Hepatocyte (in vitro differentiated cells): Measurements from ENCODE around the gene CD36. TPM values are rescaled to one million over a fixed set of nuclear protein-coding genes. Genes with fewer than 3 reads are reported as not detected.

Experiments used
- DNase-seq: peaks from one replicate; pipeline ENCODE4 v3.0.0-alpha.2; 2016; ENCODE audit warnings: low spot score
- H2AFZ ChIP-seq: fragments of 200-600 bp; sonication (generic); 2 replicates; pipeline ENCODE4 v1.6.0; 2016; ENCODE audit warnings: antibody characterized with exemption, mild to moderate bottlenecking
- H3K27ac ChIP-seq: fragments of 200-600 bp; sonication (generic); 2 replicates; pipeline ENCODE4 v1.5.1; 2016; ENCODE audit warnings: mild to moderate bottlenecking
- H3K27me3 ChIP-seq: fragments of 200-600 bp; sonication (generic); 2 replicates; pipeline ENCODE4 v1.6.1; 2016
- H3K36me3 ChIP-seq: fragments of 200-600 bp; sonication (generic); replicated peaks from 2 replicates; pipeline ENCODE4 v1.5.1; 2016; ENCODE audit warnings: low read depth; ENCODE audit not compliant: insufficient read depth
- H3K4me1 ChIP-seq: fragments of 200-600 bp; sonication (generic); 2 replicates; pipeline ENCODE4 v1.5.1; 2016; ENCODE audit warnings: mild to moderate bottlenecking, moderate library complexity; ENCODE audit not compliant: insufficient read depth
- H3K4me2 ChIP-seq: fragments of 200-600 bp; sonication (generic); 2 replicates; pipeline ENCODE4 v1.6.0; 2016
- H3K4me3 ChIP-seq: fragments of 200-600 bp; sonication (generic); 2 replicates; pipeline ENCODE4 v1.5.1; 2016; ENCODE audit warnings: mild to moderate bottlenecking
- H3K79me2 ChIP-seq: fragments of 200-600 bp; sonication (generic); 2 replicates; pipeline ENCODE4 v1.6.0; 2017; ENCODE audit warnings: mild to moderate bottlenecking
- H3K9me2 ChIP-seq: fragments of 200-600 bp; sonication (generic); replicated peaks from 2 replicates; pipeline ENCODE4 v1.6.0; 2017; ENCODE audit warnings: mild to moderate bottlenecking; ENCODE audit not compliant: insufficient read depth
- H3K9me3 ChIP-seq: fragments of 200-600 bp; sonication (generic); 2 replicates; pipeline ENCODE4 v1.5.1; 2016; ENCODE audit warnings: low read depth, mild to moderate bottlenecking
- H4K20me1 ChIP-seq: fragments of 200-600 bp; sonication (generic); 2 replicates; pipeline ENCODE4 v1.6.0; 2016; ENCODE audit warnings: mild to moderate bottlenecking; ENCODE audit not compliant: insufficient read depth, poor library complexity, severe bottlenecking
- CTCF ChIP-seq: fragments of 200-600 bp; sonication (generic); IDR thresholded peaks from 2 replicates; pipeline ENCODE4 v1.5.1; 2016; ENCODE audit warnings: antibody characterized with exemption, mild to moderate bottlenecking; ENCODE audit not compliant: poor library complexity
- EZH2 ChIP-seq: fragments of 200-600 bp; sonication (generic); IDR thresholded peaks from 2 replicates; pipeline ENCODE4 v1.6.1; 2016; ENCODE audit warnings: antibody characterized with exemption, mild to moderate bottlenecking, borderline replicate concordance
- EZH2phosphoT487 ChIP-seq: fragments of 200-600 bp; sonication (generic); IDR thresholded peaks from one replicate; pipeline ENCODE4 v1.6.1; 2018; ENCODE audit warnings: antibody characterized with exemption, mild to moderate bottlenecking, low read depth, moderate library complexity; ENCODE audit not compliant: unreplicated experiment, severe bottlenecking
- WGBS: methylation state at CpG from one replicate; pipeline ENCODE4 v1.1.6; 2016; ENCODE audit warnings: low lambda C conversion rate; ENCODE audit errors: missing lambda C conversion rate; 5-methylcytosine and 5-hydroxymethylcytosine counted together
- polyA plus RNA-seq: library from polyadenylated mRNA; unstranded; fragments of >200 nt; fragmentation: Nextera tagmentation; extraction: Ambion mirVana; gene quantifications from 2 replicates; pipeline ENCODE4 v1.2.1, GENCODE V29; 2016
- total RNA-seq: library from RNA; depleted of rRNA; stranded (reverse); fragments of >200 nt; gene quantifications from 2 replicates; pipeline ENCODE4 v1.2.3, GENCODE V29; 2014

The CD36 gene
- total and polyA plus RNA-seq, 2 experiments from 2014 or later, result 5.4 to 22.6 TPM

DNA sequence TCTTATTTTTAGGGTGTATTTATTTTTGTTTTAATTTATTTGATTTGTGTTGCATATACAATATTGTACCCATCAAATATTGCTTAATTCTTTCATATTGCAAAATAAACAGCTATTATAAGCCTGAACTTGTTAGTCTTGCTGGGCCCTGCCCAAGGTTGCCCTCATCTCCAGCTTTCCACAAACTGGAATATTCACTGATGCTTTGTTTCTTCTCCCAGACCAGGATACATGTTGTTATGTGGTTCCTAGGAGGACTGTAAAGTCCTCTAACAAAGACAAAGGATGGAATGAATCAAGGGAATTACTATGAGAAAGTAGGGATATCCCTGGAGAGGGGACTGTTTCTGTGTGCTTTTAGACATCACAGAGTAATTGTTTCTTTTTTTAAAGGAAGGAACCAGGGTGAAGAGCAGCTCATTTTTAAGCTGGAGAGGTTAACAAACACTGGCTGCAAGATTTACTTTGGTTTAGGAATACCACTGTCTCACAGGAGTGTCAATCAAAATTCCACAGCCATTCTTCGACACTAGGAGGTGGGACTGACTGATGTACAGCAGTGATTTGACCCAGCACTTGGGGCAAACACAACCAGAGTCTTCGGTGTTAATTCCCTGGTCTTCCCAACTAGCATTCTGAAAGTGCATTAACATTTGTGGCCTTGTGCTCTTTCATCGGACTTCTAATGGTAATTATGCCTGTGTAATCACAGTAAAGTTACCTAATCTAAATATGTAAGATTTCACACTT, 14.8 kb upstream of the CD36 start:
- no peak overlapping the region for H3K4me2 ChIP-seq
- peaks cover 3% of the 10 kb centered on the region for H3K4me1 ChIP-seq
- H2AFZ ChIP-seq, result no peak overlapping the region
- H3K9me3 ChIP-seq, result no peaks in the 10 kb centered on the region
- no peaks in the 10 kb centered on the region for H4K20me1 ChIP-seq
- no peak overlapping the region for H3K4me3 ChIP-seq
- TF ChIP-seq CTCF (no peak), EZH2 (no peak), EZH2phosphoT487 (no peak)
- H3K27ac ChIP-seq, result no peak overlapping the region
- H3K36me3 ChIP-seq, result no peaks in the 10 kb centered on the region
- H3K79me2 ChIP-seq, result no peaks in the 10 kb centered on the region
- H3K27me3 ChIP-seq, result no peaks in the 10 kb centered on the region
- no peaks in the 10 kb centered on the region for H3K9me2 ChIP-seq
- 64% methylated on average over 3 of the region's 3 CpGs for WGBS
- DNase-seq, result no peak

- H3K4me2 ChIP-seq, result no peak overlapping the region
- no peaks in the 10 kb centered on the region for H3K9me2 ChIP-seq
- H3K36me3 ChIP-seq, result no peaks in the 10 kb centered on the region
- no peak for TF ChIP-seq CTCF
- TF ChIP-seq EZH2, result no peak
- no peak for TF ChIP-seq EZH2phosphoT487
- no peak overlapping the region for H3K27ac ChIP-seq
- no peak for DNase-seq
- WGBS, result 90% methylated on average over 1 of the region's 1 CpG
- no peaks in the 10 kb centered on the region for H3K9me3 ChIP-seq
- no peak overlapping the region for H3K4me3 ChIP-seq
- H3K79me2 ChIP-seq, result no peaks in the 10 kb centered on the region
- no peak overlapping the region for H2AFZ ChIP-seq
- no peaks in the 10 kb centered on the region for H4K20me1 ChIP-seq
- H3K4me1 ChIP-seq, result peaks cover 3% of the 10 kb centered on the region
- no peaks in the 10 kb centered on the region for H3K27me3 ChIP-seq
These were observed 13.7 kb upstream of the CD36 start for GRCh38 chr7:80624763-80625162.

DNA sequence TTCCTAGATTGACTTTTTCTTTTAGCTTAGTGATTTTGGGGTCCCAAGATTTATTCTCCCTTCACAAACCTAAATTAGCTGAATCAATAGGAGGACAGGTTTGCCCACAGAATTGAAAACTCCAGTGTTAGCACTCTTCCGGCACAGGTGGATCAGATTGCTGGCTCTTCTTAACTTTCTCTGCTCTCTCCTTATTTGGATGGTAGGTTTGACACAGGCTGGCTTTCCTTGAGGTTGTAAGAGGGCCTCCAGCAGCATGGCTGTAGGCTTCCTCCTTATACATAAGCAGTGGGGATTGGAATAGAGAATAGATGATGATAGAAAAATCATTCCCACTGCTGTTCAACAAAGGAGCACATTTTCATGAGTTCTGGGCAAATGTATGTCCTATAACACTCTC, 9.4 kb upstream of the CD36 start:
- 100% methylated on average over 1 of the region's 1 CpG for WGBS
- Histone ChIP-seq H3K4me2 (no peak overlapping the region), H3K27me3 (no peaks in the 10 kb centered on the region), H3K36me3 (no peaks in the 10 kb centered on the region), H3K9me2 (no peaks in the 10 kb centered on the region), H3K27ac (no peak overlapping the region), H3K9me3 (no peaks in the 10 kb centered on the region), H3K4me3 (no peak overlapping the region), H3K79me2 (no peaks in the 10 kb centered on the region), H2AFZ (no peak overlapping the region), H4K20me1 (no peaks in the 10 kb centered on the region), H3K4me1 (peaks cover 5% of the 10 kb centered on the region)
- TF ChIP-seq CTCF (no peak), EZH2phosphoT487 (no peak), EZH2 (no peak)
- no peak for DNase-seq
